HCT116 (cell line): ENCODE results near the gene GATAD2B. TPM values are rescaled to one million over a fixed set of nuclear protein-coding genes. Genes with fewer than 3 reads are reported as not detected.

Experiments used
- ATAC-seq: fragments of 200-7000 bp; cut with Tn5 transposase; 2 replicates; pipeline ENCODE4 v1.9.1; 2020; ENCODE audit warnings: mild to moderate bottlenecking, moderate library complexity
- BruUV-seq: library from RNA; stranded (reverse); fragments of 400-500 nt; replicated peaks from 2 replicates; lab custom pipeline; 2021; lab: Mats Ljungman, UMichigan
- CTCF ChIA-PET: fragments of 300-600 bp; sonication (Branson Sonifier 250); formaldehyde crosslinking; loops from one replicate; lab custom pipeline; 2021; ENCODE audit warnings: antibody characterized with exemption; lab: Charles Lee
- POLR2A ChIA-PET: fragments of 300-600, 350-600 bp; sonication (Branson Sonifier 250); formaldehyde crosslinking; loops from one replicate; lab custom pipeline; 2021; ENCODE audit warnings: antibody characterized with exemption; lab: Charles Lee
- RAD21 ChIA-PET, 2 experiments: fragments of 300-600 bp; sonication (Branson Sonifier 250); formaldehyde crosslinking; loops; one replicate each; lab custom pipeline; 2023; ENCODE audit warnings: low total read pairs in 2 of 2; ENCODE audit not compliant: uncharacterized antibody in 2 of 2, unreplicated experiment in 2 of 2, low non-redundant PET in 1 of 2; lab: Charles Lee
- DNase-seq: peaks from one replicate; pipeline ENCODE4 v3.0.0-alpha.2; 2010; ENCODE audit warnings: low read depth, low spot score
- H2AFZ ChIP-seq: fragments of 200-600 bp; shearing (Covaris generic), sonication (generic); 2 replicates; pipeline ENCODE4 v1.6.1; 2017; ENCODE audit warnings: low read depth, mixed run types, mixed read lengths, antibody characterized with exemption, low read length; ENCODE audit not compliant: poor library complexity, severe bottlenecking
- H3K27ac ChIP-seq: 2 replicates; pipeline ENCODE4 v1.5.1; 2012; ENCODE audit warnings: low read depth, low read length
- H3K27me3 ChIP-seq: fragments of 200-600 bp; sonication (generic); 2 replicates; pipeline ENCODE4 v1.6.1; 2016; ENCODE audit warnings: mixed run types, low read length, mixed read lengths; ENCODE audit not compliant: insufficient read depth
- H3K36me3 ChIP-seq, 2 experiments: fragments of 200-500 bp in 1 of 2; fragments of 200-600 bp in 1 of 2; sonication (Bioruptor generic) in 1 of 2; sonication (generic) in 1 of 2; 2 replicates each; pipeline versions ENCODE4 v1.5.1 to v1.6.1; 2014 to 2016; ENCODE audit warnings: low read length in 2 of 2, inconsistent platforms in 1 of 2, mixed read lengths in 1 of 2, mixed run types in 1 of 2; ENCODE audit not compliant: insufficient read depth in 2 of 2, control insufficient read depth in 1 of 2
- H3K4me1 ChIP-seq, 2 experiments: fragments of 200-600 bp in 1 of 2; sonication (generic) in 1 of 2; 2 replicates each; pipeline versions ENCODE4 v1.5.1 to v1.6.1; 2012 to 2017; ENCODE audit warnings: low read length in 2 of 2, inconsistent platforms in 1 of 2, mild to moderate bottlenecking in 1 of 2, mixed read lengths in 1 of 2, mixed run types in 1 of 2, moderate library complexity in 1 of 2; ENCODE audit not compliant: insufficient read depth in 2 of 2, control insufficient read depth in 1 of 2
- H3K4me2 ChIP-seq: fragments of 200-600 bp; sonication (generic); 2 replicates; pipeline ENCODE4 v1.6.1; 2017; ENCODE audit warnings: mixed run types, low read length, mixed read lengths
- H3K4me3 ChIP-seq, 2 experiments: fragments of 200-600 bp in 1 of 2; sonication (generic) in 1 of 2; replicated peaks in 1 of 2; 2 replicates each; pipeline ENCODE4 v1.5.1; 2011 to 2016; ENCODE audit warnings: low read length in 2 of 2, control low read depth in 1 of 2, low read depth in 1 of 2, mild to moderate bottlenecking in 1 of 2, mixed read lengths in 1 of 2, mixed run types in 1 of 2
- H3K79me2 ChIP-seq: fragments of 200-600 bp; sonication (generic); 2 replicates; pipeline ENCODE4 v1.6.1; 2017; ENCODE audit warnings: mild to moderate bottlenecking, mixed run types, low read length, moderate library complexity, mixed read lengths; ENCODE audit not compliant: insufficient read depth
- H3K9ac ChIP-seq: fragments of 200-600 bp; sonication (generic); 2 replicates; pipeline ENCODE4 v1.6.1; 2016; ENCODE audit warnings: low read length, mixed read lengths
- H3K9me2 ChIP-seq: fragments of 200-600 bp; sonication (generic), shearing (Covaris generic); 2 replicates; pipeline ENCODE4 v1.6.1; 2017; ENCODE audit warnings: mixed run types, mild to moderate bottlenecking, moderate library complexity; ENCODE audit not compliant: insufficient read depth
- H3K9me3 ChIP-seq, 2 experiments: fragments of 200-500 bp in 1 of 2; fragments of 200-600 bp in 1 of 2; sonication (Bioruptor generic) in 1 of 2; sonication (generic) in 1 of 2; 2 replicates each; pipeline ENCODE4 v1.6.1; 2014 to 2017; ENCODE audit warnings: low read length in 2 of 2, mixed read lengths in 2 of 2, inconsistent platforms in 1 of 2, low read depth in 1 of 2, mild to moderate bottlenecking in 1 of 2, mixed run types in 1 of 2, moderate library complexity in 1 of 2; ENCODE audit not compliant: control insufficient read depth in 1 of 2, insufficient read depth in 1 of 2
- H4K20me1 ChIP-seq: fragments of 200-600 bp; sonication (generic), shearing (Covaris generic); 2 replicates; pipeline ENCODE4 v1.6.1; 2017; ENCODE audit warnings: mixed run types, mild to moderate bottlenecking, moderate library complexity; ENCODE audit not compliant: insufficient read depth
- CBX3 ChIP-seq: IDR thresholded peaks from 2 replicates; pipeline ENCODE4 v1.6.1; 2012; ENCODE audit warnings: low read depth
- CEBPB ChIP-seq: IDR thresholded peaks from 2 replicates; pipeline ENCODE4 v1.6.1; 2012; ENCODE audit warnings: low read depth
- POLR2A ChIP-seq: IDR thresholded peaks from 2 replicates; pipeline ENCODE4 v1.7.0; 2011; ENCODE audit warnings: borderline replicate concordance; ENCODE audit not compliant: insufficient read depth, insufficient read length; ENCODE audit errors: extremely low read depth
- POLR2AphosphoS5 ChIP-seq: IDR thresholded peaks from 2 replicates; pipeline ENCODE4 v1.6.1; 2011; ENCODE audit warnings: mild to moderate bottlenecking, low read depth, low read length, moderate library complexity
- RAD21 ChIP-seq: IDR thresholded peaks from 2 replicates; pipeline ENCODE4 v1.6.1; 2012; ENCODE audit warnings: low read depth, mild to moderate bottlenecking
- SIN3A ChIP-seq: IDR thresholded peaks from 2 replicates; pipeline ENCODE4 v1.6.1; 2012; ENCODE audit warnings: low read depth
- SP1 ChIP-seq: IDR thresholded peaks from 2 replicates; pipeline ENCODE4 v1.6.1; 2012; ENCODE audit warnings: low read depth
- ZFX ChIP-seq: fragments of 450-650 bp; IDR thresholded peaks from 2 replicates; pipeline ENCODE4 v1.6.1; 2017
- intact Hi-C: fragments of 100-400 bp; cut with micrococcal nuclease; formaldehyde crosslinking; loops from 2 replicates; pipeline ENCODE4 v1.10.0; 2022
- total RNA-seq: library from RNA; stranded (reverse); gene quantifications from one replicate; pipeline ENCODE4 v1.2.1, GENCODE V29; 2021; ENCODE audit not compliant: unreplicated experiment
- TF ChIP-seq, protein P1 (sequence below), 3 experiments: fragments of 200-600 bp in 1 of 3; sonication (generic) in 1 of 3; IDR thresholded peaks in 2 of 3; conservative IDR thresholded peaks in 1 of 3; 2 replicates each; pipeline ENCODE4 v1.5.1; 2012 to 2017; ENCODE audit warnings: low read depth in 2 of 3, low read length in 2 of 3, antibody characterized with exemption in 1 of 3, borderline replicate concordance in 1 of 3, control low read depth in 1 of 3, mild to moderate bottlenecking in 1 of 3, mixed read lengths in 1 of 3, mixed run types in 1 of 3, moderate library complexity in 1 of 3; ENCODE audit not compliant: insufficient read depth in 1 of 3
- TF ChIP-seq, protein P2 (sequence below): IDR thresholded peaks from 2 replicates; pipeline ENCODE4 v1.6.1; 2012
- TF ChIP-seq, protein P3 (sequence below): IDR thresholded peaks from 2 replicates; pipeline ENCODE4 v1.6.1; 2011; ENCODE audit warnings: mild to moderate bottlenecking, low read length, moderate library complexity; ENCODE audit not compliant: insufficient replicate concordance; ENCODE audit errors: extremely low read depth
- TF ChIP-seq, protein P4 (sequence below): IDR thresholded peaks from 2 replicates; pipeline ENCODE4 v1.6.1; 2012; ENCODE audit warnings: low read depth

The GATAD2B gene
- total RNA-seq, 1 experiment from 2014 or later: 50.2 TPM

- TF ChIP-seq, protein P1, sequence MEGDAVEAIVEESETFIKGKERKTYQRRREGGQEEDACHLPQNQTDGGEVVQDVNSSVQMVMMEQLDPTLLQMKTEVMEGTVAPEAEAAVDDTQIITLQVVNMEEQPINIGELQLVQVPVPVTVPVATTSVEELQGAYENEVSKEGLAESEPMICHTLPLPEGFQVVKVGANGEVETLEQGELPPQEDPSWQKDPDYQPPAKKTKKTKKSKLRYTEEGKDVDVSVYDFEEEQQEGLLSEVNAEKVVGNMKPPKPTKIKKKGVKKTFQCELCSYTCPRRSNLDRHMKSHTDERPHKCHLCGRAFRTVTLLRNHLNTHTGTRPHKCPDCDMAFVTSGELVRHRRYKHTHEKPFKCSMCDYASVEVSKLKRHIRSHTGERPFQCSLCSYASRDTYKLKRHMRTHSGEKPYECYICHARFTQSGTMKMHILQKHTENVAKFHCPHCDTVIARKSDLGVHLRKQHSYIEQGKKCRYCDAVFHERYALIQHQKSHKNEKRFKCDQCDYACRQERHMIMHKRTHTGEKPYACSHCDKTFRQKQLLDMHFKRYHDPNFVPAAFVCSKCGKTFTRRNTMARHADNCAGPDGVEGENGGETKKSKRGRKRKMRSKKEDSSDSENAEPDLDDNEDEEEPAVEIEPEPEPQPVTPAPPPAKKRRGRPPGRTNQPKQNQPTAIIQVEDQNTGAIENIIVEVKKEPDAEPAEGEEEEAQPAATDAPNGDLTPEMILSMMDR (IDR thresholded peaks at IDR 0.05 in 2 of 3, conservative IDR thresholded peaks at IDR 0.05 in 1 of 3; ENCODE audit: borderline replicate concordance in 1 of 3, insufficient read depth in 1 of 3, low read depth in 2 of 3, low read length in 2 of 3): no peak
- no peak for TF ChIP-seq CEBPB
- TF ChIP-seq CBX3: no peak
- no peak for TF ChIP-seq POLR2A
Observed at GRCh38 chr1:153780551-153780950, 142.2 kb downstream of the GATAD2B start (continued).

DNA sequence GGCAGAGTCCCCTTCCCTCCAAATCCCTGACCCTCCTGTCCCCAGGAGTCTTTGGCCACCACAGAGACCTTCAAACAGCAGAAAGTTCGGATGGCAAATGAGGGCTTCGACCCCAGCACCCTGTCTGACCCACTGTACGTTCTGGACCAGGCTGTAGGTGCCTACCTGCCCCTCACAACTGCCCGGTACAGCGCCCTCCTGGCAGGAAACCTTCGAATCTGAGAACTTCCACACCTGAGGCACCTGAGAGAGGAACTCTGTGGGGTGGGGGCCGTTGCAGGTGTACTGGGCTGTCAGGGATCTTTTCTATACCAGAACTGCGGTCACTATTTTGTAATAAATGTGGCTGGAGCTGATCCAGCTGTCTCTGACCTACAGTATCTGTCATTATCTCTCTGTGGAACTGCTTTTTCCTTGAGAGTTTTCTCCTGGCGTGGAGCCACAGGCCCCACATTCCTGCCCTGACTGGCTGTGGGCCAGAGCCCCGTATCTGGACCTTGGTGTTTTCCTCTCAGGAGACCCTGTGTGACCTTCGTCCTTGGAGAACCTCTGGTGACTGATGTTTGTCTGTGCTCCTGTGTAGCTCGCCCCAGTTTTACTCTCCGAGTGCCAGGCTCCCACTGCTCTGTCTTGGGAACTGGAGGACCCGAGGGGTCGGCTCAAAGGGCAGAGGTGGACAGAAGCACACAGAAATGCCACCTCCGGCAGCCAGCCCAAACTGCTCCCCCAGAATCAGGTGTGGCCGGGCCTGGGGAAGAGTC is 142.8 kb downstream of the GATAD2B start:
- H3K4me2 ChIP-seq: no peak overlapping the region
- ATAC-seq: no peak
- H3K27ac ChIP-seq: no peak overlapping the region
- no peak overlapping the region for H2AFZ ChIP-seq
- POLR2A ChIA-PET: no interaction called here
- CTCF ChIA-PET: interaction anchor here (1.4 kb wide), 1 partner anchor 17 kb away, joined by 3 read pairs; no protein-coding TSS in a partner anchor
- H3K4me1 ChIP-seq: peaks cover 13 to 32% of the 10 kb centered on the region in 2 experiments
- intact Hi-C loops: loop anchor here (5.0 to 10.0 kb wide), 3 partner anchors 105 to 207 kb away; partner anchors contain the start of genes ILF2, NPR1, RAB13 and SLC39A1
- no peak overlapping the region for H3K9ac ChIP-seq
- no peak for DNase-seq
- H3K4me3 ChIP-seq: no peak overlapping the region
- no peaks in the 10 kb centered on the region for H3K79me2 ChIP-seq
- no TSS peak for BruUV-seq
- H3K36me3 ChIP-seq: no peaks in the 10 kb centered on the region
- RAD21 ChIA-PET: no interaction called here
- no peaks in the 10 kb centered on the region for H3K9me3 ChIP-seq
- no peaks in the 10 kb centered on the region for H3K9me2 ChIP-seq
- H4K20me1 ChIP-seq: no peaks in the 10 kb centered on the region
- no peaks in the 10 kb centered on the region for H3K27me3 ChIP-seq
- TF ChIP-seq ZFX: no peak
- no peak for TF ChIP-seq POLR2AphosphoS5
- TF ChIP-seq RAD21: no peak
- TF ChIP-seq SP1: no peak
- TF ChIP-seq, protein P2, sequence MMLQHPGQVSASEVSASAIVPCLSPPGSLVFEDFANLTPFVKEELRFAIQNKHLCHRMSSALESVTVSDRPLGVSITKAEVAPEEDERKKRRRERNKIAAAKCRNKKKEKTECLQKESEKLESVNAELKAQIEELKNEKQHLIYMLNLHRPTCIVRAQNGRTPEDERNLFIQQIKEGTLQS: no peak
- TF ChIP-seq, protein P3, sequence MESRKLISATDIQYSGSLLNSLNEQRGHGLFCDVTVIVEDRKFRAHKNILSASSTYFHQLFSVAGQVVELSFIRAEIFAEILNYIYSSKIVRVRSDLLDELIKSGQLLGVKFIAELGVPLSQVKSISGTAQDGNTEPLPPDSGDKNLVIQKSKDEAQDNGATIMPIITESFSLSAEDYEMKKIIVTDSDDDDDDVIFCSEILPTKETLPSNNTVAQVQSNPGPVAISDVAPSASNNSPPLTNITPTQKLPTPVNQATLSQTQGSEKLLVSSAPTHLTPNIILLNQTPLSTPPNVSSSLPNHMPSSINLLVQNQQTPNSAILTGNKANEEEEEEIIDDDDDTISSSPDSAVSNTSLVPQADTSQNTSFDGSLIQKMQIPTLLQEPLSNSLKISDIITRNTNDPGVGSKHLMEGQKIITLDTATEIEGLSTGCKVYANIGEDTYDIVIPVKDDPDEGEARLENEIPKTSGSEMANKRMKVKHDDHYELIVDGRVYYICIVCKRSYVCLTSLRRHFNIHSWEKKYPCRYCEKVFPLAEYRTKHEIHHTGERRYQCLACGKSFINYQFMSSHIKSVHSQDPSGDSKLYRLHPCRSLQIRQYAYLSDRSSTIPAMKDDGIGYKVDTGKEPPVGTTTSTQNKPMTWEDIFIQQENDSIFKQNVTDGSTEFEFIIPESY: no peak
- TF ChIP-seq, protein P1 (IDR thresholded peaks at IDR 0.05 in 2 of 3, conservative IDR thresholded peaks at IDR 0.05 in 1 of 3; ENCODE audit: borderline replicate concordance in 1 of 3, insufficient read depth in 1 of 3, low read depth in 2 of 3, low read length in 2 of 3): no peak
- TF ChIP-seq POLR2A: no peak
- TF ChIP-seq SIN3A: no peak
- TF ChIP-seq, protein P4, sequence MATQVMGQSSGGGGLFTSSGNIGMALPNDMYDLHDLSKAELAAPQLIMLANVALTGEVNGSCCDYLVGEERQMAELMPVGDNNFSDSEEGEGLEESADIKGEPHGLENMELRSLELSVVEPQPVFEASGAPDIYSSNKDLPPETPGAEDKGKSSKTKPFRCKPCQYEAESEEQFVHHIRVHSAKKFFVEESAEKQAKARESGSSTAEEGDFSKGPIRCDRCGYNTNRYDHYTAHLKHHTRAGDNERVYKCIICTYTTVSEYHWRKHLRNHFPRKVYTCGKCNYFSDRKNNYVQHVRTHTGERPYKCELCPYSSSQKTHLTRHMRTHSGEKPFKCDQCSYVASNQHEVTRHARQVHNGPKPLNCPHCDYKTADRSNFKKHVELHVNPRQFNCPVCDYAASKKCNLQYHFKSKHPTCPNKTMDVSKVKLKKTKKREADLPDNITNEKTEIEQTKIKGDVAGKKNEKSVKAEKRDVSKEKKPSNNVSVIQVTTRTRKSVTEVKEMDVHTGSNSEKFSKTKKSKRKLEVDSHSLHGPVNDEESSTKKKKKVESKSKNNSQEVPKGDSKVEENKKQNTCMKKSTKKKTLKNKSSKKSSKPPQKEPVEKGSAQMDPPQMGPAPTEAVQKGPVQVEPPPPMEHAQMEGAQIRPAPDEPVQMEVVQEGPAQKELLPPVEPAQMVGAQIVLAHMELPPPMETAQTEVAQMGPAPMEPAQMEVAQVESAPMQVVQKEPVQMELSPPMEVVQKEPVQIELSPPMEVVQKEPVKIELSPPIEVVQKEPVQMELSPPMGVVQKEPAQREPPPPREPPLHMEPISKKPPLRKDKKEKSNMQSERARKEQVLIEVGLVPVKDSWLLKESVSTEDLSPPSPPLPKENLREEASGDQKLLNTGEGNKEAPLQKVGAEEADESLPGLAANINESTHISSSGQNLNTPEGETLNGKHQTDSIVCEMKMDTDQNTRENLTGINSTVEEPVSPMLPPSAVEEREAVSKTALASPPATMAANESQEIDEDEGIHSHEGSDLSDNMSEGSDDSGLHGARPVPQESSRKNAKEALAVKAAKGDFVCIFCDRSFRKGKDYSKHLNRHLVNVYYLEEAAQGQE: no peak
